Suprapubic skin (tissue), 4 donors: ENCODE measurements around the gene HERC4.

Experiments used
- POLR2A ChIP-seq, 2 donors: fragments of 450-650 bp; IDR thresholded peaks; one replicate each; pipeline ENCODE4 v1.6.1; 2017; ENCODE audit warnings: antibody characterized with exemption in 2 of 2, mild to moderate bottlenecking in 2 of 2, moderate library complexity in 2 of 2
- POLR2AphosphoS5 ChIP-seq, 3 donors: sonication (generic); formaldehyde crosslinking; IDR thresholded peaks; one replicate each; pipeline ENCODE4 v1.6.1; 2017; ENCODE audit warnings: antibody characterized with exemption in 3 of 3
- TF ChIP-seq, protein P1 (sequence below), 2 donors: fragments of 200-600 bp in 1 of 2; fragments of 450-650 bp in 1 of 2; sonication (generic) in 1 of 2; IDR thresholded peaks; one replicate each; pipeline ENCODE4 v1.5.1; 2016 to 2019; ENCODE audit warnings: antibody characterized with exemption in 2 of 2, mild to moderate bottlenecking in 1 of 2, moderate library complexity in 1 of 2

GRCh38 chr10:68086011-68086410 lies 10.9 kb upstream of the HERC4 start:
- TF ChIP-seq POLR2A (IDR thresholded peaks at IDR 0.05) (no peak), POLR2AphosphoS5 (IDR thresholded peaks at IDR 0.05) (no peak)
- TF ChIP-seq, protein P1, sequence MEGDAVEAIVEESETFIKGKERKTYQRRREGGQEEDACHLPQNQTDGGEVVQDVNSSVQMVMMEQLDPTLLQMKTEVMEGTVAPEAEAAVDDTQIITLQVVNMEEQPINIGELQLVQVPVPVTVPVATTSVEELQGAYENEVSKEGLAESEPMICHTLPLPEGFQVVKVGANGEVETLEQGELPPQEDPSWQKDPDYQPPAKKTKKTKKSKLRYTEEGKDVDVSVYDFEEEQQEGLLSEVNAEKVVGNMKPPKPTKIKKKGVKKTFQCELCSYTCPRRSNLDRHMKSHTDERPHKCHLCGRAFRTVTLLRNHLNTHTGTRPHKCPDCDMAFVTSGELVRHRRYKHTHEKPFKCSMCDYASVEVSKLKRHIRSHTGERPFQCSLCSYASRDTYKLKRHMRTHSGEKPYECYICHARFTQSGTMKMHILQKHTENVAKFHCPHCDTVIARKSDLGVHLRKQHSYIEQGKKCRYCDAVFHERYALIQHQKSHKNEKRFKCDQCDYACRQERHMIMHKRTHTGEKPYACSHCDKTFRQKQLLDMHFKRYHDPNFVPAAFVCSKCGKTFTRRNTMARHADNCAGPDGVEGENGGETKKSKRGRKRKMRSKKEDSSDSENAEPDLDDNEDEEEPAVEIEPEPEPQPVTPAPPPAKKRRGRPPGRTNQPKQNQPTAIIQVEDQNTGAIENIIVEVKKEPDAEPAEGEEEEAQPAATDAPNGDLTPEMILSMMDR (IDR thresholded peaks at IDR 0.05) = no peak
